Amniotic epithelial cell (primary cell): Measurements from ENCODE around the gene LYPD5.

Experiments used
- DNase-seq: peaks from one replicate; pipeline ENCODE4 v3.0.0-alpha.2; 2010; ENCODE audit warnings: low read depth

LYPD5 gene

GRCh38 chr19:43752287-43752875 lies 49.9 kb downstream of the LYPD5 start:
- no peak for DNase-seq

- DNase-seq = no peak
Measured at GRCh38 chr19:43751466-43752220, 50.6 kb downstream of the LYPD5 start.

DNA sequence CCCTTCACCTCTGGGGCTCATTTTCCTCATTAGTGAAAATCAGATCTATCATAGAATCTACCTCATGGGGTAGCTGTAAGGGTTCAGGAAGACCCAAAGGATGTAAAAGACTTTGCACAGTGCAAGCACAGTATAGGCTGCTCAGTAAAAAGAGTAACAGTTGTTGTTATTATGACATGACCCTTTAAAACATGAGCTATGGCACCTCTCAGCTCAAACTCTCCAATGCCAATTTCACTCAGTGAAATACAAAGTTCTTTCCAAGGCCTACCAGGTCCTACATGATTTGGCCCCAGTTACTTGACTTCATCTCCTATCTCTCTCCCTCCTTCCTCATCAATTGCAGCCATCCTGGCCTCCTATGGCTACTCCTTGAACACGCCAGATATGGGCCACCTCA lies 52.3 kb downstream of the LYPD5 start:
- DNase-seq = no peak

DNA sequence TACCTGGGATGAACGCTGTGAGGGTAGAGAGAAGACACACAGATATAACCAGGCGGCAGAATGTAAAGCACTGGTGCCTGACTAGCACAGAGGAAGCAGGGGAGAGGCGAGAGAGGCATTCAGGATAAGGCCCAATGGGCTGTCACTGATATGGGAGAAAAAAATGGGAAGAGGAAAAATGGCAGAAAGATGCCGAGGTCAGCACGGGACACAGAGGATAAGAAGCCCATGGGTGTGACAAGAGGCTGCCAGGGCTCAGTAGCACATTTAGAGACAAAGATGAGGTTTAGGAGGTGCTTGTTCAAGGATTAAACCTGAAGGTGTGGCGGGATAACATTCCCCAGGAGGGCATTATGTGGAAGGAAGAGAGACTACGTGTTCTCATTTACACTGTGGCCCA lies 53.1 kb downstream of the LYPD5 start:
- DNase-seq = no peak

- DNase-seq = no peak
Measured at GRCh38 chr19:43748685-43749084, 53.6 kb downstream of the LYPD5 start.

DNA sequence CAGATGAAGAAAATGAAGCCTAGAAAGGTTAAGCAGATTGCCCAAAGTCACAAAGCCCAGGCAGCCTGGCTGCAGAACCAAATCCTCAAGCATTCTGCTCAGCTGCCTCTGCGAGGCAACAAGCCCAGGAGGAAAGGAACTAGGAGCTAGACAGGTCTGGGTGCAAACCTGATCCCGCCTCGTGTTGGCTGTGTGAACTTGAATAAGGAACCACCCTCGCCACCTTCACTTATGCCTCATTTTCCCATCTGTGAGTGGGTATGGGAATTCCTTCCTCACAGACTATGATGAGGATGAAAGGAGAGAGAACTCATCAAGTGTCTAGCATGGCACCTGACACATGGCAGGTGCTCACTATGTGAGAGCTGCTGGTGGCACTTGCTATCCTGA lies 54.0 kb downstream of the LYPD5 start:
- no peak for DNase-seq

- DNase-seq = no peak
Measured at GRCh38 chr19:43747557-43748204, 54.6 kb downstream of the LYPD5 start.
